H9 (cell line): ENCODE measurements around the gene ASMT. TPM values are rescaled to one million over a fixed set of nuclear protein-coding genes. Genes with fewer than 3 reads are reported as not detected.

Experiments used
- DNase-seq: peaks from one replicate; pipeline ENCODE4 v3.0.0-alpha.2; 2017
- H2AFZ ChIP-seq: one replicate; pipeline ENCODE4 v1.6.1; 2013; ENCODE audit warnings: mild to moderate bottlenecking, low read length, control low read depth, moderate library complexity
- H2AK5ac ChIP-seq: 2 replicates; pipeline ENCODE4 v1.6.1; 2013; ENCODE audit warnings: low read length, control low read depth, mixed read lengths; ENCODE audit not compliant: insufficient read length
- H2BK120ac ChIP-seq: one replicate; pipeline ENCODE4 v1.6.1; 2013; ENCODE audit warnings: low read depth, mild to moderate bottlenecking, low read length, control low read depth, inconsistent platforms; ENCODE audit not compliant: poor library complexity, severe bottlenecking
- H2BK12ac ChIP-seq: 2 replicates; pipeline ENCODE4 v1.6.1; 2013; ENCODE audit warnings: low read length, control low read depth, mixed read lengths, low read depth; ENCODE audit not compliant: insufficient read length
- H2BK15ac ChIP-seq: 2 replicates; pipeline ENCODE4 v1.6.1; 2013; ENCODE audit warnings: low read depth, low read length, control low read depth
- H2BK20ac ChIP-seq: one replicate; pipeline ENCODE4 v1.6.1; 2013; ENCODE audit warnings: low read depth, mild to moderate bottlenecking, low read length, control low read depth, inconsistent platforms; ENCODE audit not compliant: poor library complexity, severe bottlenecking
- H2BK5ac ChIP-seq: 2 replicates; pipeline ENCODE4 v1.6.1; 2013; ENCODE audit warnings: low read length, control low read depth, mixed read lengths; ENCODE audit not compliant: insufficient read length
- H3K14ac ChIP-seq: 2 replicates; pipeline ENCODE4 v1.6.1; 2013; ENCODE audit warnings: low read length, control low read depth; ENCODE audit not compliant: insufficient read depth
- H3K18ac ChIP-seq: 2 replicates; pipeline ENCODE4 v1.6.1; 2013; ENCODE audit warnings: low read depth, mild to moderate bottlenecking, mixed read lengths, low read length, control low read depth; ENCODE audit not compliant: insufficient read length
- H3K23ac ChIP-seq: 2 replicates; pipeline ENCODE4 v1.6.1; 2013; ENCODE audit warnings: low read length, control low read depth, mixed read lengths, low read depth; ENCODE audit not compliant: insufficient read length
- H3K23me2 ChIP-seq: 2 replicates; pipeline ENCODE4 v1.6.1; 2013; ENCODE audit warnings: low read depth, mild to moderate bottlenecking, mixed read lengths, low read length, control low read depth; ENCODE audit not compliant: insufficient read length, poor library complexity, severe bottlenecking
- H3K27ac ChIP-seq: 2 replicates; pipeline ENCODE4 v1.5.1; 2013; ENCODE audit warnings: low read length, control low read depth, mixed read lengths, low read depth; ENCODE audit not compliant: insufficient read length
- H3K27me3 ChIP-seq: 2 replicates; pipeline ENCODE4 v1.6.1; 2013; ENCODE audit warnings: low read length, control low read depth, inconsistent platforms; ENCODE audit not compliant: insufficient read depth
- H3K4ac ChIP-seq: 2 replicates; pipeline ENCODE4 v1.6.1; 2013; ENCODE audit warnings: low read depth, mild to moderate bottlenecking, control low read depth, inconsistent platforms, low read length, moderate library complexity
- H3K4me1 ChIP-seq: 2 replicates; pipeline ENCODE4 v1.6.1; 2013; ENCODE audit warnings: low read length, control low read depth, inconsistent platforms; ENCODE audit not compliant: insufficient read depth
- H3K4me2 ChIP-seq: 2 replicates; pipeline ENCODE4 v1.6.1; 2013; ENCODE audit warnings: low read length, control low read depth, mixed read lengths; ENCODE audit not compliant: insufficient read length, insufficient read depth
- H3K56ac ChIP-seq: 2 replicates; pipeline ENCODE4 v1.6.1; 2013; ENCODE audit warnings: low read depth, mild to moderate bottlenecking, mixed read lengths, low read length, control low read depth; ENCODE audit not compliant: insufficient read length
- H3K79me1 ChIP-seq: 2 replicates; pipeline ENCODE4 v1.6.1; 2013; ENCODE audit warnings: low read depth, mild to moderate bottlenecking, moderate library complexity, low read length, control low read depth, inconsistent platforms; ENCODE audit not compliant: insufficient read depth, poor library complexity, severe bottlenecking
- H3K79me2 ChIP-seq: 2 replicates; pipeline ENCODE4 v1.6.1; 2013; ENCODE audit warnings: low read length, control low read depth, inconsistent platforms; ENCODE audit not compliant: insufficient read depth
- H3K9ac ChIP-seq: 2 replicates; pipeline ENCODE4 v1.6.1; 2013; ENCODE audit warnings: low read length, control low read depth, mixed read lengths; ENCODE audit not compliant: insufficient read length; ENCODE audit errors: extremely low read depth
- H3K9me3 ChIP-seq: one replicate; pipeline ENCODE4 v1.6.1; 2013; ENCODE audit warnings: low read depth, low read length, inconsistent platforms; ENCODE audit not compliant: control insufficient read depth
- H3T11ph ChIP-seq: one replicate; pipeline ENCODE4 v1.6.1; 2013; ENCODE audit warnings: mild to moderate bottlenecking, low read length, control low read depth, inconsistent platforms
- H4K20me1 ChIP-seq: one replicate; pipeline ENCODE4 v1.6.1; 2013; ENCODE audit not compliant: control insufficient read depth, insufficient read length, insufficient read depth
- H4K5ac ChIP-seq: 2 replicates; pipeline ENCODE4 v1.6.1; 2013; ENCODE audit warnings: low read depth, mild to moderate bottlenecking, mixed read lengths, low read length, control low read depth; ENCODE audit not compliant: insufficient read length
- H4K8ac ChIP-seq: replicated peaks from 2 replicates; pipeline ENCODE4 v1.6.1; 2013; ENCODE audit warnings: low read length, control low read depth, mixed read lengths, low read depth; ENCODE audit not compliant: insufficient read length
- H4K91ac ChIP-seq: 2 replicates; pipeline ENCODE4 v1.6.1; 2013; ENCODE audit warnings: low read depth, mild to moderate bottlenecking, moderate library complexity, mixed read lengths, low read length, control low read depth; ENCODE audit not compliant: insufficient read length
- H3K27ac Mint-ChIP-seq, 3 experiments: 2 replicates in 2 of 3; 3 replicates in 1 of 3; pipeline ENCODE4 v1.8.0; 2020 to 2021; ENCODE audit warnings: mixed read lengths in 3 of 3, mild to moderate bottlenecking in 1 of 3, moderate library complexity in 1 of 3
- H3K27me3 Mint-ChIP-seq: 2 replicates; pipeline ENCODE4 v1.8.0; 2021; ENCODE audit warnings: low read depth, mild to moderate bottlenecking, moderate library complexity, mixed read lengths
- H3K36me3 Mint-ChIP-seq, 3 experiments: 2 replicates in 2 of 3; 3 replicates in 1 of 3; pipeline ENCODE4 v1.8.0; 2020 to 2021; ENCODE audit warnings: low read depth in 3 of 3, mixed read lengths in 3 of 3; ENCODE audit not compliant: insufficient read depth in 1 of 3
- H3K4me1 Mint-ChIP-seq, 2 experiments: 2 replicates each; pipeline ENCODE4 v1.8.0; 2020; ENCODE audit warnings: mixed read lengths in 2 of 2
- H3K4me3 Mint-ChIP-seq, 2 experiments: 2 replicates in 1 of 2; 3 replicates in 1 of 2; pipeline ENCODE4 v1.8.0; 2020 to 2021; ENCODE audit warnings: mild to moderate bottlenecking in 2 of 2, mixed read lengths in 2 of 2, moderate library complexity in 1 of 2
- H3K9me3 Mint-ChIP-seq, 2 experiments: 2 replicates in 1 of 2; 3 replicates in 1 of 2; pipeline ENCODE4 v1.8.0; 2020; ENCODE audit warnings: mild to moderate bottlenecking in 2 of 2, mixed read lengths in 2 of 2, moderate library complexity in 1 of 2
- CTCF ChIP-seq: fragments of 200-600 bp; sonication (generic); conservative IDR thresholded peaks from 3 replicates; pipeline ENCODE4 v1.8.0; 2021; ENCODE audit warnings: antibody characterized with exemption, mild to moderate bottlenecking
- WGBS: extraction: QIAGEN DNeasy Blood & Tissue Kit; methylation state at CpG from one replicate; pipeline ENCODE4 v1.1.7; 2013; ENCODE audit warnings: missing lambda C conversion rate, low lambda C conversion rate, mixed read lengths; ENCODE audit not compliant: insufficient read length; ENCODE audit errors: extremely low coverage; 5-methylcytosine and 5-hydroxymethylcytosine counted together
- total RNA-seq: library from RNA; stranded (reverse); gene quantifications from 2 replicates; pipeline ENCODE4 v1.2.1, GENCODE V29; 2021

ASMT gene
- total RNA-seq, 1 experiment from 2014 or later = 1.4 TPM

DNA sequence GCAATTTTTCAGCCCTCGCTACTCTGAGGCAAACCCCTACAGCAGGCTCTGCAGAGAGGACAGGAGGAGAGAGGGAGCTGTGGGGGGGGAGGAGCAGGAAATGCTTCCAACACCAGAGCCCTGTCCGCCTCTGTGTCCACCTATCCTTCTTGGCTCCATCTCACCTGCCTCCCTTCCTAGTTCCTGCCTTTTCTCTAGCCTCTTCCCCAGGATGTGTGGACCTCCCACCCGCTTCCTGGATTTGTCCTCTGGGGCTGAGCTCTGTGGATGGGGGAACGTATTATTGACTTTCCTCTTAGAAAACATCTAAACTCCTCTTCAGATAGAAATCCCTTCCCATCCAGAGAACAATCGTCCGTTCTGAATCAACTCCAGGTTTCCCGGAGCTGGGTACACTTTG is 14.4 kb downstream of the ASMT start:
- Mint-ChIP-seq H3K9me3 (peaks cover 0 to 2% of the 10 kb centered on the region in 2 experiments; a peak in 2 of 5 replicates), H3K36me3 (no peaks in the 10 kb centered on the region; a peak in 1 of 7 replicates), H3K27me3 (peaks cover 4% of the 10 kb centered on the region), H3K27ac (no peak overlapping the region; a peak in 1 of 7 replicates), H3K4me3 (no peak overlapping the region), H3K4me1 (peaks cover 4 to 6% of the 10 kb centered on the region in 2 experiments)
- H3K4ac ChIP-seq = no peak overlapping the region
- no peak overlapping the region for H3K27ac ChIP-seq
- H2BK120ac ChIP-seq = no peak overlapping the region
- no peaks in the 10 kb centered on the region for H3K9me3 ChIP-seq
- no peaks in the 10 kb centered on the region for H3K79me2 ChIP-seq
- H4K5ac ChIP-seq = no peak overlapping the region
- H2BK15ac ChIP-seq = no peak overlapping the region
- no peak overlapping the region for H3K9ac ChIP-seq
- H4K8ac ChIP-seq = no peak overlapping the region
- H2BK12ac ChIP-seq = no peak overlapping the region
- no peak overlapping the region for H4K91ac ChIP-seq
- no peak overlapping the region for H3K4me2 ChIP-seq
- H4K20me1 ChIP-seq = no peaks in the 10 kb centered on the region
- no peak overlapping the region for H2AK5ac ChIP-seq
- no CpG with 5 or more reads among the region's 7 CpGs for WGBS
- H3K56ac ChIP-seq = no peak overlapping the region
- no peak overlapping the region for H2BK20ac ChIP-seq
- H3T11ph ChIP-seq = no peak overlapping the region
- no peak overlapping the region for H3K14ac ChIP-seq
- no peak overlapping the region for H3K18ac ChIP-seq
- TF ChIP-seq CTCF = no peak
- DNase-seq = no peak
- no peaks in the 10 kb centered on the region for H3K79me1 ChIP-seq
- H3K4me1 ChIP-seq = no peaks in the 10 kb centered on the region
- H3K27me3 ChIP-seq = no peaks in the 10 kb centered on the region; the same call in 1 of the 2 replicates
- no peak overlapping the region for H2AFZ ChIP-seq
- no peak overlapping the region for H3K23ac ChIP-seq
- no peak overlapping the region for H2BK5ac ChIP-seq
- no peaks in the 10 kb centered on the region for H3K23me2 ChIP-seq
